Thyroid gland (tissue), 4 donors: ENCODE data around the gene IL13RA2. TPM values are rescaled to one million over a fixed set of nuclear protein-coding genes. Genes with fewer than 3 reads are reported as not detected.

ENCODE experiments used
- DNase-seq, 2 donors: peaks; one replicate each; pipeline ENCODE4 v3.0.0-alpha.2; 2019
- H3K27ac ChIP-seq, 3 donors: fragments of 200-600 bp; sonication (generic); 1 replicate in 2 of 3; 2 replicates in 1 of 3; pipeline ENCODE4 v1.5.1; 2016 to 2019; ENCODE audit warnings: mild to moderate bottlenecking in 1 of 3, moderate library complexity in 1 of 3
- H3K27me3 ChIP-seq: fragments of 200-600 bp; sonication (generic); one replicate; pipeline ENCODE4 v1.5.1; 2019
- H3K36me3 ChIP-seq, 2 donors: fragments of 200-600 bp; sonication (generic); one replicate each; pipeline ENCODE4 v1.5.1; 2016 to 2019
- H3K4me1 ChIP-seq, 2 donors: fragments of 200-600 bp; sonication (generic); one replicate each; pipeline ENCODE4 v1.5.1; 2017 to 2019
- H3K4me3 ChIP-seq, 3 donors: fragments of 200-600 bp; sonication (generic); replicated peaks in 1 of 3; 1 replicate in 2 of 3; 2 replicates in 1 of 3; pipeline ENCODE4 v1.5.1; 2016; ENCODE audit warnings: mild to moderate bottlenecking in 1 of 3
- H3K9me3 ChIP-seq: fragments of 200-600 bp; sonication (generic); one replicate; pipeline ENCODE4 v1.5.1; 2017
- POLR2A ChIP-seq, 2 donors: fragments of 450-650 bp; IDR thresholded peaks; one replicate each; pipeline ENCODE4 v1.6.1; 2017; ENCODE audit warnings: antibody characterized with exemption in 2 of 2, mild to moderate bottlenecking in 2 of 2, moderate library complexity in 1 of 2
- WGBS, 2 donors: methylation state at CpG; one replicate each; pipeline ENCODE4 v1.1.5; 2017; 5-methylcytosine and 5-hydroxymethylcytosine counted together
- intact Hi-C: fragments of 100-400 bp; cut with DNase I; formaldehyde crosslinking; loops from one replicate; pipeline ENCODE4 v1.15.1; 2023
- total RNA-seq, 4 donors: library from RNA; depleted of rRNA; stranded (reverse); fragments of >200 nt; gene quantifications; one replicate each; pipeline ENCODE4 v1.2.3, GENCODE V29; 2016
- TF ChIP-seq, protein P1 (sequence below), 6 experiments: fragments of 200-600 bp in 3 of 6; fragments of 450-650 bp in 3 of 6; sonication (generic) in 3 of 6; IDR thresholded peaks; one replicate each; pipeline ENCODE4 v1.5.1; 2016 to 2019; ENCODE audit warnings: antibody characterized with exemption in 6 of 6, mild to moderate bottlenecking in 2 of 6, inconsistent platforms in 1 of 6, moderate library complexity in 1 of 6

IL13RA2 gene
- total RNA-seq, 4 donors from 2014 or later: 1.1 to 3.8 (median 1.2) TPM; not detected in 1

GRCh38 chrX:115023811-115024210 lies 6.4 kb upstream of the IL13RA2 start:
- intact Hi-C loops: no loop called here
- TF ChIP-seq POLR2A (IDR thresholded peaks at IDR 0.05): no peak
- TF ChIP-seq, protein P1, sequence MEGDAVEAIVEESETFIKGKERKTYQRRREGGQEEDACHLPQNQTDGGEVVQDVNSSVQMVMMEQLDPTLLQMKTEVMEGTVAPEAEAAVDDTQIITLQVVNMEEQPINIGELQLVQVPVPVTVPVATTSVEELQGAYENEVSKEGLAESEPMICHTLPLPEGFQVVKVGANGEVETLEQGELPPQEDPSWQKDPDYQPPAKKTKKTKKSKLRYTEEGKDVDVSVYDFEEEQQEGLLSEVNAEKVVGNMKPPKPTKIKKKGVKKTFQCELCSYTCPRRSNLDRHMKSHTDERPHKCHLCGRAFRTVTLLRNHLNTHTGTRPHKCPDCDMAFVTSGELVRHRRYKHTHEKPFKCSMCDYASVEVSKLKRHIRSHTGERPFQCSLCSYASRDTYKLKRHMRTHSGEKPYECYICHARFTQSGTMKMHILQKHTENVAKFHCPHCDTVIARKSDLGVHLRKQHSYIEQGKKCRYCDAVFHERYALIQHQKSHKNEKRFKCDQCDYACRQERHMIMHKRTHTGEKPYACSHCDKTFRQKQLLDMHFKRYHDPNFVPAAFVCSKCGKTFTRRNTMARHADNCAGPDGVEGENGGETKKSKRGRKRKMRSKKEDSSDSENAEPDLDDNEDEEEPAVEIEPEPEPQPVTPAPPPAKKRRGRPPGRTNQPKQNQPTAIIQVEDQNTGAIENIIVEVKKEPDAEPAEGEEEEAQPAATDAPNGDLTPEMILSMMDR (IDR thresholded peaks at IDR 0.05): no peak
- Histone ChIP-seq H3K4me3 (no peak overlapping the region), H3K36me3 (no peaks in the 10 kb centered on the region), H3K27me3 (no peaks in the 10 kb centered on the region), H3K9me3 (no peaks in the 10 kb centered on the region), H3K4me1 (no peaks in the 10 kb centered on the region), H3K27ac (no peak overlapping the region)
- WGBS, 2 donors: 86 to 94% methylated on average over 3 of the region's 3 CpGs
- no peak for DNase-seq

DNA sequence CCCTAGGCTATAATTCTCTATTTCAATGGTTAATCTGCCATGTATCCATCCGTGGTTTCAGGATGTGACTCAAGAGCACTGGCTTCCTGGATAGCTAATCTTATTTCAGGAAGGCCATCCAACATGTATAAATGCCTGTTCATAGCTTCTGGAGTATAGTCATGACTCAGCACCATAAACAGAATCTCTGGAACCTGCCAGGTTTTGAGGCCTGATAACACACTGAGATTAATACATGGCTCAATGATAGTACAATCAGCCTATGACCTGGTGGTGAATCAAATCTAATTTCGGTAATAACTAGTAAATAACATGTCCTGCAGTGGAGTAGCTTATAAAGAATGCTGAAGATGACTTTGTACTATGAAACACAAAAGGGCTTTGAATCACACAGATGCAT lies 5.7 kb upstream of the IL13RA2 start:
- Histone ChIP-seq H3K36me3 (no peaks in the 10 kb centered on the region), H3K27ac (no peak overlapping the region), H3K4me1 (no peaks in the 10 kb centered on the region), H3K9me3 (no peaks in the 10 kb centered on the region), H3K27me3 (no peaks in the 10 kb centered on the region), H3K4me3 (no peak overlapping the region)
- intact Hi-C loops: no loop called here
- WGBS, 2 donors: 52 to 75% methylated on average over 2 of the region's 2 CpGs
- DNase-seq: no peak
- TF ChIP-seq, protein P1 (IDR thresholded peaks at IDR 0.05): no peak
- TF ChIP-seq POLR2A (IDR thresholded peaks at IDR 0.05): no peak

GRCh38 chrX:115021121-115021520 lies 3.7 kb upstream of the IL13RA2 start:
- TF ChIP-seq, protein P1 (IDR thresholded peaks at IDR 0.05): no peak
- TF ChIP-seq POLR2A (IDR thresholded peaks at IDR 0.05): no peak
- H3K27me3 ChIP-seq: no peaks in the 10 kb centered on the region
- H3K9me3 ChIP-seq: no peaks in the 10 kb centered on the region
- no peak overlapping the region for H3K4me3 ChIP-seq
- H3K4me1 ChIP-seq: no peaks in the 10 kb centered on the region
- WGBS, 2 donors: 83 to 86% methylated on average over 5 of the region's 5 CpGs
- H3K27ac ChIP-seq: no peak overlapping the region
- no peak for DNase-seq
- no peaks in the 10 kb centered on the region for H3K36me3 ChIP-seq
- intact Hi-C loops: no loop called here

- intact Hi-C loops: no loop called here
- Histone ChIP-seq H3K4me3 (no peak overlapping the region), H3K27me3 (no peaks in the 10 kb centered on the region), H3K36me3 (no peaks in the 10 kb centered on the region), H3K27ac (no peak overlapping the region), H3K4me1 (no peaks in the 10 kb centered on the region), H3K9me3 (no peaks in the 10 kb centered on the region)
- WGBS, 2 donors: 86 to 88% methylated on average over 2 of the region's 2 CpGs
- TF ChIP-seq POLR2A (IDR thresholded peaks at IDR 0.05): no peak
- TF ChIP-seq, protein P1 (IDR thresholded peaks at IDR 0.05): no peak
- no peak for DNase-seq
Observed at GRCh38 chrX:115018944-115019343, 1.5 kb upstream of the IL13RA2 start.

DNA sequence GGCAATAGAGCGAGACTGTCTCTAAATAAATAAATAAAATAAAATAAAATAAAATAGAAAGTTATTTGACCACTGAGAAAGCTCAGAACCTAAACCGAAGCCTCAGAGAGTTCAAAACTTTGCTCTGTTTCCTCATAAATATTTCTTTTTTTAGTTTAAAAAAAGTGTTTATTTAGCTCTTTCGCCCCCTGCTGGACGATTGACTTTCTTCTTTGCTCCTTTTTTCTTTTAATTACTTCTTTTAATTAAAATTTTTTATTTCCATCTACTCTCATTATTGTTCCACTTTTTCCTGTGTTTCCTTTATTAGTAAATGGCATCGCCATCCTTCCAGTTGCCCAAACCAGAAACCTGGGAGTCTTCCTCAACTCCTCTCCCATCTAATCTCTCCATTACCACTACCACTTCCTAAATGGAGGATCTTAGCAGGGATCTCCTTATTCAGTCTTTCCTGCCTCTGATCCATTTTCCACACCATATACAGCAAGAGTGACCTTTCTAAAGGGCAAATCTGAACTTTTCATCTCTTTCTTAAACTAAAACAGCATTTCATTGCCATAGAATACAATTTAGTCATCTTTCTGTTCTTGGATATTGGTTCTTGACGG lies 728 bp upstream of the IL13RA2 start:
- Histone ChIP-seq H3K27ac (no peak overlapping the region), H3K27me3 (no peaks in the 10 kb centered on the region), H3K9me3 (no peaks in the 10 kb centered on the region), H3K36me3 (no peaks in the 10 kb centered on the region), H3K4me3 (no peak overlapping the region), H3K4me1 (no peaks in the 10 kb centered on the region)
- 63 to 66% methylated on average over 6 of the region's 6 CpGs for WGBS, 2 donors
- intact Hi-C loops: no loop called here
- TF ChIP-seq, protein P1 (IDR thresholded peaks at IDR 0.05): peak in 1 of 6 experiments; percentile 20
- TF ChIP-seq POLR2A (IDR thresholded peaks at IDR 0.05): no peak
- DNase-seq: no peak
